Heart right ventricle (tissue), 16 donors: ENCODE data around the gene TRNT1. TPM values are rescaled to one million over a fixed set of nuclear protein-coding genes. Genes with fewer than 3 reads are reported as not detected.

ENCODE experiments used
- ATAC-seq, 8 donors: fragments of 200-7000 bp; cut with Tn5 transposase; one replicate each; pipeline ENCODE4 v1.9.1; 2020; ENCODE audit warnings: mild to moderate bottlenecking in 8 of 8, moderate library complexity in 8 of 8, moderate number of reproducible peaks in 1 of 8
- DNase-seq, 2 donors: peaks; one replicate each; pipeline ENCODE4 v3.0.0-alpha.2; 2020
- H3K27ac ChIP-seq, 10 donors: fragments of 200-600 bp; sonication (generic) in 2 of 10; one replicate each; pipeline versions ENCODE4 v1.5.0 to v1.8.0; 2020 to 2022; ENCODE audit warnings: mild to moderate bottlenecking in 3 of 10
- H3K27me3 ChIP-seq, 7 donors: fragments of 200-600 bp; one replicate each; pipeline ENCODE4 v1.8.0; 2021 to 2022; ENCODE audit warnings: mild to moderate bottlenecking in 2 of 7
- H3K36me3 ChIP-seq, 9 donors: fragments of 200-600 bp; sonication (generic) in 1 of 9; one replicate each; pipeline versions ENCODE4 v1.5.0 to v1.8.0; 2020 to 2022; ENCODE audit warnings: mild to moderate bottlenecking in 2 of 9
- H3K4me1 ChIP-seq, 9 donors: fragments of 200-600 bp; sonication (generic) in 1 of 9; one replicate each; pipeline versions ENCODE4 v1.5.0 to v1.8.0; 2020 to 2022; ENCODE audit warnings: mild to moderate bottlenecking in 4 of 9
- H3K4me3 ChIP-seq, 10 donors: fragments of 200-600 bp; sonication (generic) in 2 of 10; one replicate each; pipeline versions ENCODE4 v1.5.0 to v1.8.0; 2020 to 2022; ENCODE audit warnings: mild to moderate bottlenecking in 7 of 10, moderate library complexity in 2 of 10
- H3K9me3 ChIP-seq, 11 donors: fragments of 200-600 bp in 10 of 11; sonication (generic) in 2 of 11; one replicate each; pipeline versions ENCODE4 v1.5.0 to v1.8.0; 2013 to 2022; ENCODE audit warnings: mild to moderate bottlenecking in 2 of 11, control low read depth in 1 of 11, moderate library complexity in 1 of 11
- WGBS, 2 donors: extraction: QIAGEN DNeasy Blood & Tissue Kit; methylation state at CpG; one replicate each; pipeline ENCODE4 v1.1.7; 2013; ENCODE audit warnings: inconsistent platforms in 1 of 2; 5-methylcytosine and 5-hydroxymethylcytosine counted together
- intact Hi-C, 10 donors: fragments of 100-400 bp; cut with DNase I; formaldehyde crosslinking; loops; one replicate each; pipeline versions ENCODE4 v1.11.1 to v1.14.2; 2022
- polyA plus RNA-seq, 2 donors: library from polyadenylated mRNA; stranded (reverse); fragments of 200-250 nt; gene quantifications; one replicate each; pipeline ENCODE4 v1.2.3, GENCODE V29; 2013
- total RNA-seq, 10 donors: library from RNA; stranded (reverse); fragmentation: NEBNext Ultra II Directional in 3 of 10; extraction: Animal tissue kit (Norgen Biotek cat#: 25700) in 3 of 10; gene quantifications; one replicate each; pipeline versions ENCODE4 v1.2.1 to v1.2.4, GENCODE V29; 2021 to 2023
- TF ChIP-seq, protein P1 (sequence below), 9 donors: fragments of 200-600 bp; sonication (generic) in 2 of 9; IDR thresholded peaks; one replicate each; pipeline versions ENCODE4 v1.5.0 to v1.8.0; 2021 to 2022; ENCODE audit warnings: antibody characterized with exemption in 9 of 9, mild to moderate bottlenecking in 5 of 9, moderate library complexity in 1 of 9
- donor health status: Arrhythmogenic right ventricular cardiomyopathy.
- donor health status: ischemic (EF 13 %, LVEDD 7.1; RV severe dilation, severe dysfunction).
- donor health status: healthy with polysubstance abuse.
- donor health status: DM: no; HTN: yes; CAD: no.
- donor health status: DM: no; HTN: no; CAD: no.
- donor health status: ischemic (EF 25% LVEDD 6.9; RV normal size, moderate dysfunction).
- donor health status: ischemic (EF 25% LVEDD 5.7; RV mildly dilated, moderate dysfunction).
- donor health status: healthy.
- donor health status: DM: yes; HTN: yes; CAD: no.
- donor health status: Ischemic cardiomyopathy.
- donor health status: ischemic (EF 35%, LVEDD 5.7; RV mildly dilated, moderate dysfunction).
- donor health status: nonischemic (EF 11% LVEDD 7.7; RV severe dilation, severe dysfunction).
- donor health status: DM: yes; HTN: yes; CAD: no.
- donor health status: PGD.
- donor health status: ischemic (EF 29% LVEDD 5.4; RV normal size, mild dysfunction).
- donor health status: nonischemic (EF 23%, LVEDD 6.1; RV moderate dilation, normal function).

Gene TRNT1
- total and polyA plus RNA-seq, 12 donors, result 5.8 to 14.5 (median 10.6) TPM

DNA sequence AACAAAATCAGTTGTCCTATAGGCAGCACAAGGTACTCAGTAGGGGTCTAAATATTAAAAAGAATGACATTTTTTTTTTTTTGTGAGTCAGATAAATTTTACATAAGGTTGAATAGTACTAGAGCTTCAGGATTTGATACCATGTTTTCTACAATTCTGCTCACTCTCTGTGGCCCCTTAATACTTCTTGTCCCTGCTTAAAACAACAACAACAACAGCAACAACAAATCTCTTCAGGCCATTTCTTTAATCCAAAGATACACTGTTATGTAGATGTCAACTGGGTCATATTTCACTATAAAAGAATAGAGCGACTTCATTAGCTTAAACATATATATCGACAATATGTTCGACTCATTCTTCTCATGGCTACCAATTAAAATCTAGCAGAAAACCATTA lies 19.6 kb upstream of the TRNT1 start:
- H3K4me3 ChIP-seq, result peak overlapping the region in 1 of 10 donors; percentile 7
- ATAC-seq (no peak), DNase-seq (no peak)
- peaks cover 0 to 12% (median 0%) of the 10 kb centered on the region in 7 donors for H3K27me3 ChIP-seq
- no peaks in the 10 kb centered on the region for H3K9me3 ChIP-seq
- no peak overlapping the region for H3K27ac ChIP-seq
- 96 to 97% methylated on average over 3 of the region's 3 CpGs for WGBS, 2 donors
- intact Hi-C loops, result no loop called here
- TF ChIP-seq, protein P1, sequence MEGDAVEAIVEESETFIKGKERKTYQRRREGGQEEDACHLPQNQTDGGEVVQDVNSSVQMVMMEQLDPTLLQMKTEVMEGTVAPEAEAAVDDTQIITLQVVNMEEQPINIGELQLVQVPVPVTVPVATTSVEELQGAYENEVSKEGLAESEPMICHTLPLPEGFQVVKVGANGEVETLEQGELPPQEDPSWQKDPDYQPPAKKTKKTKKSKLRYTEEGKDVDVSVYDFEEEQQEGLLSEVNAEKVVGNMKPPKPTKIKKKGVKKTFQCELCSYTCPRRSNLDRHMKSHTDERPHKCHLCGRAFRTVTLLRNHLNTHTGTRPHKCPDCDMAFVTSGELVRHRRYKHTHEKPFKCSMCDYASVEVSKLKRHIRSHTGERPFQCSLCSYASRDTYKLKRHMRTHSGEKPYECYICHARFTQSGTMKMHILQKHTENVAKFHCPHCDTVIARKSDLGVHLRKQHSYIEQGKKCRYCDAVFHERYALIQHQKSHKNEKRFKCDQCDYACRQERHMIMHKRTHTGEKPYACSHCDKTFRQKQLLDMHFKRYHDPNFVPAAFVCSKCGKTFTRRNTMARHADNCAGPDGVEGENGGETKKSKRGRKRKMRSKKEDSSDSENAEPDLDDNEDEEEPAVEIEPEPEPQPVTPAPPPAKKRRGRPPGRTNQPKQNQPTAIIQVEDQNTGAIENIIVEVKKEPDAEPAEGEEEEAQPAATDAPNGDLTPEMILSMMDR (IDR thresholded peaks at IDR 0.05), result no peak
- no peaks in the 10 kb centered on the region for H3K36me3 ChIP-seq
- peaks cover 0 to 10% (median 0%) of the 10 kb centered on the region in 9 donors for H3K4me1 ChIP-seq

DNA sequence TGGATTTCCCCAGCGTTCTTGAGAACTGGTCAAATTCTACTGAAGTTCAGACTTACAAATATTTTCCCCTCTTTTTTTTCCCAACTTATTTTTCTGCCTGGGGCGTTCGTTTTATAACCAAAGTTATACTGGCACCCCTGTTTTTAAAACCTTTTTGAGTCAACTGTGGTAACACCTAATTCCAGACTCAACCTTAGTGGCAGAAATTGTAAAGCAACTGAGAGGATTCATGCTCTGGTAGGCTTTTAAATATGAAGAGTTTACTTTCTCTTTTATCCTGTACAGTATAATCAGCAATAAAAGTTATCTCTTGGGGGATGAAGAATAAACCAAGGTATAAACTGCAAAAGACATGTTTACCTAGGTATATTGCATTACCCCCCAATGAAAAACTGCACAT lies 18.9 kb upstream of the TRNT1 start:
- Histone ChIP-seq H3K4me1 (peaks cover 0 to 10% (median 0%) of the 10 kb centered on the region in 9 donors), H3K27ac (no peak overlapping the region), H3K4me3 (peak overlapping the region in 1 of 10 donors; percentile 7), H3K36me3 (no peaks in the 10 kb centered on the region), H3K27me3 (peaks cover 0 to 12% (median 0%) of the 10 kb centered on the region in 7 donors), H3K9me3 (no peaks in the 10 kb centered on the region)
- 81 to 97% methylated on average over 3 of the region's 3 CpGs for WGBS, 2 donors
- DNase-seq, result no peak
- ATAC-seq, result no peak
- TF ChIP-seq, protein P1 (IDR thresholded peaks at IDR 0.05), result no peak
- intact Hi-C loops, result no loop called here

DNA sequence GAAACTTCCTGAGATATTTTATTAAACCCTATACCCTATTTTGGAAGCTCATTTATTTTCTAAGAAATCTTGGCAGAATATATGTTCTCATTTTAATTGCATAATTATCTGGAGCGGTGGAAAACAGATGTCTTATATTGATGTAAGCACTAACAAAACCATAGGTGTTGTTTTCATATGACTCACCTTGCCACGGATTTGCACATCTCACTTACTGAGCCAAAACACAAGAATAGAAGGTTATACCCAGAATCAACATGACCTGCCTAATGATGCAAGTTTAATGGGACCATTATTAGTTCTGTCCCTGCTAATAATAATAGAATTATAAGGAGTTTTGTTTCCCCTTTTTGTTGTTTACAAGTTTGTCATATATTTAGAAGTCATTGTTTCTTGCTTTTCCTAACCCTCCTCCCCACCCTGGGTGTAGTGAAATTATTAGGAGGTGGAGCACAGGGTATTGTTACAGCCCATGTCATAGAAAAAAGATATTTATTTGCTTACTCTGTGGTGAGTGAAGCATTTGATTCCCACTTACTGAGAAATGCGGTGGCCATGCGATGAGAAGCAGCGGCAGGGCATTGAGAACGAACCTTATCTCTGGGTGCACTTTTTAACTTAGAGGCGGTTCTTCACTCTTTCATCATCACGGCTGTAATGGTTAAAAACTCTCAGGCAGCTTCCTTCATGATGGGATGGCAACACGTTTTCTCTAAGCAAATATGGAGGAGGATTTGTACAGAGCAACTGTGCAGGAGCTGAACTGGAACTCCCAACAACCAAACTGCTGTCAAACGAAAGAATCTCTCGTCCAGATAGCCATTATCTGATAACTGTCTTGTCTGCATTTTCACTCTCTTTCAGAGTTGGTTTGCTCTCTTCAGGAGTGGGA lies 17.1 kb upstream of the TRNT1 start:
- Histone ChIP-seq H3K9me3 (no peaks in the 10 kb centered on the region), H3K4me1 (peaks cover 0 to 10% (median 0%) of the 10 kb centered on the region in 9 donors), H3K27me3 (peaks cover 0 to 8% (median 0%) of the 10 kb centered on the region in 7 donors), H3K4me3 (peak overlapping the region in 7 of 10 donors; percentile 5 to 37 (median 26)), H3K36me3 (no peaks in the 10 kb centered on the region), H3K27ac (peak overlapping the region in 1 of 10 donors; percentile 15)
- ATAC-seq (no peak), DNase-seq (no peak)
- WGBS, 2 donors, result 22 to 28% methylated on average over 11 of the region's 11 CpGs
- TF ChIP-seq, protein P1 (IDR thresholded peaks at IDR 0.05), result no peak
- intact Hi-C loops, result no loop called here

DNA sequence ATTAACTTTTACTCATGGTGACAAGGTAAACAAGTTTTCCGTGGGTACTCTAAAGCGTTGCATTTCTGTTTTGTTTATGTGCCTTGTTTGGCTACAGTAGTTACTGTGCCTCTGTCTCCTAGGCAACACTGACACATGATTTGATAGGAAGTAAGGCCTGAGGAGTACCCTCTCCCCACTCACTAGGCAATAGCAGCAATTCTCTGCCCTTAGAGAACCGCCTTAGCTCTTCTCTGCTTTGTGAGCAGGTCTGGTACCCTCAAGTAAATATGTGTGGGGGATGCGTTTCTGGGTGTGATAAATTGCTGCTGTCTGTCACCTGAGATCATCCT lies 16.5 kb upstream of the TRNT1 start, which contains the start of gene IL5RA:
TSS of gene IL5RA (minus strand) at position 76 of the 332 bp plus-strand sequence. CDS start 5,390 bp downstream, outside the sequence.
- TF ChIP-seq, protein P1 (IDR thresholded peaks at IDR 0.05), result no peak
- Histone ChIP-seq H3K27me3 (peaks cover 0 to 5% (median 0%) of the 10 kb centered on the region in 7 donors), H3K4me1 (peaks cover 0 to 10% (median 0%) of the 10 kb centered on the region in 9 donors), H3K36me3 (no peaks in the 10 kb centered on the region), H3K9me3 (peaks cover 0 to 2% (median 0%) of the 10 kb centered on the region in 11 donors), H3K27ac (peak within 1 kb of the TSS in 1 of 10 donors; percentile 15), H3K4me3 (peak within 1 kb of the TSS in 7 of 10 donors; percentile 5 to 37 (median 26))
- DNase-seq (no peak), ATAC-seq (peak in 4 of 8 donors; percentile 50 to 67 (median 60))
- 18 to 27% methylated on average over 4 of the region's 4 CpGs for WGBS, 2 donors
- intact Hi-C loops, result no loop called here
